H54 (cell line): ENCODE data around the gene LMLN.
"Not testable (repeated sequence)": the region's sequence is repeated elsewhere in the genome, so short reads cannot be mapped to it uniquely, and the experiment has no call there.

Source experiments
- DNase-seq: peaks from one replicate; pipeline ENCODE4 v3.0.0; 2011; ENCODE audit warnings: low spot score, mixed read lengths; ENCODE audit not compliant: insufficient read length
- FAIRE-seq: peaks from 3 replicates; lab custom pipeline; 2011; peaks lifted over from hg19 to GRCh38; lab: Jason Lieb, UNC
- POLR2A ChIP-seq: IDR thresholded peaks from 2 replicates; pipeline ENCODE4 v1.6.1; 2011; ENCODE audit warnings: low read depth, mild to moderate bottlenecking, low read length

Gene LMLN

DNA sequence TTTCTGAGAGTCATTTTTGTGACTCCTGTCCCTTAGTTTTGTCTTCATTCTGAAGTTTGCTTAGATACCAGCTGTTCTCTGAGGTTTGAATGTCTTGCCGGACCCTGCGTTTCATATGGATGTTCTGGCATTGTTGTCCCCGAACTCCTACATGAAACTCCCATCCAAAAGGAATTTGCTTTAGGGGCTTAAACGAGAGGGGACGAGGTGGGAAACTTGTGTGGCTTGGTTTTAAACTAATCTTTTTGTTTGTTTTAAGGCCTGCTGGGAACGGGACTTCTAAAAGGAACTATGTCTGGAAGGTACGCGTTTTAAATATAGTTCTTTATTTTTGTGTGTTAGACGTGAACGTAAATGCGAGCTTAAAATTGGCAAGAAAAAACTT, 9.3 kb upstream of the LMLN start:
- FAIRE-seq, result no peak
- DNase-seq, result no peak
- no peak for TF ChIP-seq POLR2A

- DNase-seq (no peak), FAIRE-seq (no peak)
- TF ChIP-seq POLR2A, result no peak
These were observed 8.5 kb upstream of the LMLN start for GRCh38 chr3:197951392-197951990.

- DNase-seq, result no peak
- no peak for FAIRE-seq
- no peak for TF ChIP-seq POLR2A
These were observed 7.6 kb upstream of the LMLN start for GRCh38 chr3:197952440-197952839.

GRCh38 chr3:197953325-197953724, 6.7 kb upstream of the LMLN start:
- DNase-seq (no peak), FAIRE-seq (no peak)
- TF ChIP-seq POLR2A, result no peak

DNA sequence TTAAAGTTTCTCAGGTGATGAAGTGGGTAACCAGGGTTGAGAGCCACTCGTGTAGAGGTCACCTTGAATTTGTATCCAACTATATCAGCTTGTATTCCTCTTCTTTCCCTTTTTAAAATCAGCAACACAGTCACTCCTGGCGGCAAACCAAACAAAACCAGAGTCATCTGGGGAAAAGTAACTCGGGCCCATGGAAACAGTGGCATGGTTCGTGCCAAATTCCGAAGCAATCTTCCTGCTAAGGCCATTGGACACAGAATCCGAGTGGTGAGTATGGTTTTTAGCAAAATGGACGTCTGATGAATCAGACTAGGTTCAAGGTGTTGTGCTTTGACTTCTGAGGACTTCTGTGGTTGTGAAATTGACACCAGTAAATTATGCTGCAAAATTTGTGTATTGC, 6.1 kb upstream of the LMLN start:
- no peak for TF ChIP-seq POLR2A
- DNase-seq (no peak), FAIRE-seq (no peak)

DNA sequence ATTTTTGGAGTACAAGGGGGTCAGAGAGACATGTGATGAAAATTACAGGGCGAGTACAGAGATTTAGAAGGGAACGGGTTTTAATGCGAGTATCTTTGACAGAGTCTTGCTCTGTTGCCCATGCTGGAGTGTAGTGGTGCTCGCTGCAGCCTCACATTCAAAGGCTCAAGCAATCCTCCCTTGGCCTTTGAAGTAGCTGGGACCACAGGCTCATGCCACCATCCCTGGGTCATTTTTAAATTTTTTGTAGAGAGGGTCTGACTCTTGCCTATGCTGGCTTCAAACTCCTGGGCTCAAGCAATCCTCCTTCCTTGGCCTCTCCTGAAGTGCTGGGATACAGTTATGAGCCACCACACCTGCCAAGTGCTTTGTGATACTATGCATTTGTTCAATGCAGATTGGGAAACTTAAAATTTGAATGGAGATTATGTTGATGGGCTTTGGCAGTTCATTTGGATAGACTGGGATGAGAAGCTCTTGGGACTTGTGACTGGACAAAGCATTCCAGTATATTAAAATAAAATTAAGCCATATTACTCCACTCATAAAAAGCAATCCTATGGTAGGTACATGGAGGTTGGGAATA, 4.0 kb upstream of the LMLN start:
- no peak for DNase-seq
- TF ChIP-seq POLR2A, result no peak
- no peak for FAIRE-seq

GRCh38 chr3:197956626-197956988, 3.4 kb upstream of the LMLN start:
- no peak for FAIRE-seq
- no peak for DNase-seq
- no peak for TF ChIP-seq POLR2A

- no peak for TF ChIP-seq POLR2A
- FAIRE-seq (no peak), DNase-seq (no peak)
These were observed 2.3 kb upstream of the LMLN start for GRCh38 chr3:197957790-197958133.

DNA sequence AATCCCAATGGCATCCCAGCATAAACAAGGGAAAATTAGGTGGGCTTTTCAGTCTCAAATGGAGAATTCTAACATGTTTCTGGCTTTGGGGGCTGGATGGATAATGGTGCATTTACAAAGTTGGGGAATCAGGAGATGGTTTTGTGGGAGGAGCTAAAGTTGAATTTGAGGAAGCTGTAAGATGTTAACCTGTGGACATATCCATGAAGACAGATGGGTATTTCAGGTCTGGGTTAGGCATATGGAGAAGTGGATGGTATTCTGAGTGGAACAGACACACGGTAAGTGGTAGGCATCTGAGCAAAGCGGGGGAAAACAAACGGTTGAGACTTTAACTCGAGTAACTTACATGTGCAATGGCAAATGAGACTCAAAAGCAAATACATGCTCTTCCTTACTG, 1.7 kb upstream of the LMLN start:
- FAIRE-seq (no peak), DNase-seq (no peak)

GRCh38 chr3:197958848-197959247, 1.2 kb upstream of the LMLN start:
- DNase-seq, FAIRE-seq: not testable (repeated sequence)

More for the DNA sequence above, 1.7 kb upstream of the LMLN start:
- TF ChIP-seq POLR2A, result no peak

DNA sequence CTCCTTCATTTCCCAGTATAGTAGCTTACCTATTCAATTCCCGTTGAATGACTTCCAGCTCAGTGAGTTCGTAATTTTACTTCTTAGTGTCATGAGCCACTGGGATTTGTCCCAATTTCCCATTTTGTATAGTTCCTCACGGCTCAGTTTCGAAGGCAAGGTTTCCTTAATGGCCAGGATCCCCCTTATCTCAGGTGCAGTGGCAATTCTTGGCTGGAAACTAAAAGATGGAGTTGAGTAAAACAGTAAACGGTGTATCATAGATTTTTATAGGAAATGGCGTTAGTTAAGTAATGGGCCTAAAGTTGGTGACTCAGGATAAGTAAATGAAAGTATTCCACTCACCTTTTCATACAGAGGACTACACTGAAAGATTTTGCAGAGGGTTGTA, 522 bp upstream of the LMLN start:
- DNase-seq (no peak), FAIRE-seq (no peak)
- TF ChIP-seq POLR2A, result no peak

DNA sequence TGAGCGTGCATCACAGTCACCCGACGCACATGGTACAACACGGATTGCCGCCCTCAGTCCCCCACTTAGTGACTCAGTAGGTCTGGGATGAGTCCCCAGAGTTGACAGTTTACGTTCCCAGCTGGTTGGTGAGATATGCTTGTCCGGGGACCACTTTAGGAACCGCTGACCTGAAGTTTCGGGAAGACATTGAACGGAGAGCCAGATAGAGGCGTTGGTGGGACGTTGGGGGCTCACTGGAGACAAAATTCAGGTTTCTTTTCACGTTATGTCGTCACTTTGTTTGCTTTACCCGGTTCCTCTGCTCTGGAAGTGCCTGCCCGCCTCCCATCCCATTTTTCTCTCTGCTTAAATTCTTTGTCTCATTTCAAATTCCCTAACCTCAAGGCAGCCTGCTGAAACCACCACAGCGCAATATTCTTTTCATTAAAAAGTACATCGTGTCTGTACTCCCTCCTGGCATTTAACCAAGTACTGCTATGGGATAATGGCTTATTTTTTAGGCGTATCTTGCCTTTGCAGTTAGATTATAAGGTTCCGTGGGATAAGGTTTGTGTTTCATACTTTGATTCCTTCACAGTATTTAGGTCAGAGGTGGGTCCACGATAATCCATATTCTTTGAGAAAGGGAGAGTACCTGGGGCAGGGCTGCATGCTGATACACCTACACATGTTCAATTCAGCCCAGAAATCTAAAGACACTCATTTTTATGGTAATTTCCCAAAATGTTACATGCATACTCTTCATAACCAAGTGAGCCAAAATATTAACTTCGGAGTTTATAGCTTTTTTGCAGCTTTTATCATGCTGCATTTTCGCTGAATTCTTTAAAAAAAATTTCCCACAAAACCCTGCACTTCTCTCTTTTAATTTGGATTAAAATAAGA, 921 bp downstream of the LMLN start:
- no peak for DNase-seq

GRCh38 chr3:197961582-197961945, 1.5 kb downstream of the LMLN start:
- DNase-seq (no peak), FAIRE-seq (no peak)
- no peak for TF ChIP-seq POLR2A

More for the DNA sequence above, 921 bp downstream of the LMLN start:
- FAIRE-seq, result no peak
- no peak for TF ChIP-seq POLR2A

GRCh38 chr3:197963019-197963637, 3.1 kb downstream of the LMLN start:
- no peak for TF ChIP-seq POLR2A

GRCh38 chr3:197967337-197967989, 7.4 kb downstream of the LMLN start:
- FAIRE-seq, DNase-seq: not testable (repeated sequence)

More at GRCh38 chr3:197963019-197963637, 3.1 kb downstream of the LMLN start:
- DNase-seq (no peak), FAIRE-seq (no peak)
